GM12872 (cell line): ENCODE measurements around the gene HS6ST3.

Experiments
- TF ChIP-seq, protein P1 (sequence below): IDR thresholded peaks from 3 replicates; pipeline ENCODE4 v1.5.1; 2011; ENCODE audit warnings: low read depth, mild to moderate bottlenecking, low read length, moderate library complexity; ENCODE audit not compliant: insufficient read depth

Gene HS6ST3

DNA sequence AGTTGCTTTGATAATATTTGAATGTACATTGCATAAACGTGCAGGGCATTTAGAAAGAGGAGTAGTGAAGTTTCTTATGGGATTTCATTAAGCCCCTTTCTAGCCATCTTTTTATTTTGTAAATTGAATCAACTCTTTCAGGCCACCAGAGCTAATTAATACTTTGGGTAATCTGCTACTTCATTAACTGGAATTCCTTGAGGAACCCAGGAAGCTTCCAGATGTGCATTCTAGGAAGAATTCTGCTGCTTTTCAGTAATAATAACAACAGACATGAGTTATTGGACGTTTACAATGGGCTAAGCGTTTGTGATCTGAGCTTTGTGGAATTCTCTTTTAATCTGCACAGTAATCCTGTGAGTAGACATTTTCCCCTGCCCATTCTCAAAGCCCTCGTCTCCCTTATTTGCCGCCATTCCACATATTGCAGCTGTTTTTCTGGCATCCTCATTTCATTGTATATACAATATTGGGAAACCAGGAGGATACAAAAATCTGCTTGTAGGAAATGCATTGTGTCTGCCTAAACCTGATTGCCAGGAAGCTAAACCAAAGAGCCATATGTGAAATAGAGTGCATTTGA lies 103.9 kb downstream of the HS6ST3 start:
- TF ChIP-seq, protein P1, sequence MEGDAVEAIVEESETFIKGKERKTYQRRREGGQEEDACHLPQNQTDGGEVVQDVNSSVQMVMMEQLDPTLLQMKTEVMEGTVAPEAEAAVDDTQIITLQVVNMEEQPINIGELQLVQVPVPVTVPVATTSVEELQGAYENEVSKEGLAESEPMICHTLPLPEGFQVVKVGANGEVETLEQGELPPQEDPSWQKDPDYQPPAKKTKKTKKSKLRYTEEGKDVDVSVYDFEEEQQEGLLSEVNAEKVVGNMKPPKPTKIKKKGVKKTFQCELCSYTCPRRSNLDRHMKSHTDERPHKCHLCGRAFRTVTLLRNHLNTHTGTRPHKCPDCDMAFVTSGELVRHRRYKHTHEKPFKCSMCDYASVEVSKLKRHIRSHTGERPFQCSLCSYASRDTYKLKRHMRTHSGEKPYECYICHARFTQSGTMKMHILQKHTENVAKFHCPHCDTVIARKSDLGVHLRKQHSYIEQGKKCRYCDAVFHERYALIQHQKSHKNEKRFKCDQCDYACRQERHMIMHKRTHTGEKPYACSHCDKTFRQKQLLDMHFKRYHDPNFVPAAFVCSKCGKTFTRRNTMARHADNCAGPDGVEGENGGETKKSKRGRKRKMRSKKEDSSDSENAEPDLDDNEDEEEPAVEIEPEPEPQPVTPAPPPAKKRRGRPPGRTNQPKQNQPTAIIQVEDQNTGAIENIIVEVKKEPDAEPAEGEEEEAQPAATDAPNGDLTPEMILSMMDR = no peak

DNA sequence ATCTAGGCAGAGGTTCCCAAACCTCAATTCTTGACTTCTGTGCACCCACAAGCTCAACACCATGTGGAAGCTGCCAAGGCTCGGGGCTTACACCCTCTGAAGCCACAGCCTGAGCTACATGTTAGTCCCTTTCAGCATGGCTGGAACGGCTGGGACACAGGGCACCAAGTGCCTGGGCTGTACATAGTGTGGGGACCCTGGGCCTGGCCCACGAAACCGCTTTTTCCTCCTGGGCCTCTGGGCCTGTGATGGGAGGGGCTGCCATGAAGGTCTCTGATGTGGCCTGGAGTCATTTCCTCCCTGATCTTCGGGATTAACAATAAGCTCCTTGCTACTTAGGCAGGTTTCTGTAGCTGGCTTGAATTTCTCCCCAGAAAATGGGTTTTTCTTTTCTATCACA lies 108.1 kb downstream of the HS6ST3 start:
- TF ChIP-seq, protein P1 = no peak

DNA sequence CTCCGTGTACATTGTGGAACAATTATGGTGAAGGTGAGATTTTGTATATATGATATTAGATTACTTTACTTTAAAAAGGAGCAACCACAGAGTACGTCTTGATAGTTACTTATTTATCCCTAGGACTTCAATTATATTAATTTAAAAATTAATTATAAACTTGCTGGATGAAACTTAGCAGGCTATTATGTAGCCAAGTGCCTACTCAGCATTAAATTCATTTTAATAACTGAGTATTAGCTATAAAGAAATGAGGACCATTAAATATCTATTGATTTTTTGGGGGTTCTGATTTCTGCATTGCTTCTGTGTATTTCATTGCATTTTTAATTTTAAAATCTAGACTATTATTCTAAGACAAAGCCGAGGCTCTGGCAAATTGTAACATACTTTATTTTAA lies 109.4 kb downstream of the HS6ST3 start:
- TF ChIP-seq, protein P1 = no peak

DNA sequence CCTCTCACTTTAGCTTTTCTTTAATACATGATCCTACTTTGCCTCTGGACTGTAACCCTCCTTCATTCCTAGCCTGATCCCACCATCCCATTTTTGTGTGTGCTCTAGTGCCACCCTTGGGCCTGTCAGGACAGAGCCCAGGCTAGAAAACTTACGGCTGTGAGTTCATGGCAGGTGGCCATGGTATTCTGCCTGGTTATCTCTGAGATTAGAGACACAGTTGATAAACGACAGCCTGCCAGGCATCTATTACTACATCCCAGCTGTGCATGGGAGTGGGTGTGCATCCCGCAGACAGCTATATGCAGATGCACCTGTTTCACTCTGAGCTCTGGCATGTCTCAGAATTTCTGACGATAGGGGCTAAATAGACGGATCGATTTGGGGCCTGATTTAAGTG lies 110.9 kb downstream of the HS6ST3 start:
- TF ChIP-seq, protein P1 = no peak

DNA sequence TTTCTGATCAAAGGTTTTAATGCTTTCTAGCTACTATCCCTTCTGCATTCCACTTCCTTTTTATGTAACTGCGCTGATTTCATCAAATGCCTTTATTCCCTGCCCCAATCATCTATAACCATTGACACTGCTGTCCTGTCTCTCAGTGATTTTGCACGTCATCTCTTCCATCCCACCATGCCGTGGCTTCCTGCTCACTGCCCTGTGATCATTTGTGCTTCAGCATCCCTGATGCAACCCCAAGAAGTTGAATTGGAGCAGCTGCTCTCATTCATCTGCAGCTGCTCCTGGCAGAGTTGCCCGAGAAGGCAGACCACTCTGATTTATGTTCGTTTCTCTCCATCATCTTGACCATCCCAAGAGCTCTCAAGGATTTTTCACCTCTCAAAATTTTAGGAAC lies 112.4 kb downstream of the HS6ST3 start:
- TF ChIP-seq, protein P1 = no peak

DNA sequence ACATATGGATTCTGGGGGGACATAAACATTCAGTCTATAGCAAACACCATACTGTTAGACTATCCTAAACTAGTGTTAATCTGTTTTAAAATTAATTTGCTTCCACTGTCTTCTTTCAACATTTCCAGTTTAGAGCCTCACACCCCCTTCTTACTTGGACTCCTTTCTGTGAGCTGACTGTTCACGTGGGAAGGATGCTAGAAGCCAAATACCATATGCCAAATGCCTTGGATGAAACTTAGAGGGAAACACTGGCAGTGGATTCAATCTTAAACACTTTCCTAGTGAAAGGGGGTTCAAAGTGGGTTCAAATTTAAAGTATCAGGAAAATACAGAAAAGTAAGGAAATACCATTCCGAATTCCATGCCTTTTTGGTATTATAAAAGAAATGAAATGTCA lies 113.6 kb downstream of the HS6ST3 start:
- TF ChIP-seq, protein P1 = no peak

DNA sequence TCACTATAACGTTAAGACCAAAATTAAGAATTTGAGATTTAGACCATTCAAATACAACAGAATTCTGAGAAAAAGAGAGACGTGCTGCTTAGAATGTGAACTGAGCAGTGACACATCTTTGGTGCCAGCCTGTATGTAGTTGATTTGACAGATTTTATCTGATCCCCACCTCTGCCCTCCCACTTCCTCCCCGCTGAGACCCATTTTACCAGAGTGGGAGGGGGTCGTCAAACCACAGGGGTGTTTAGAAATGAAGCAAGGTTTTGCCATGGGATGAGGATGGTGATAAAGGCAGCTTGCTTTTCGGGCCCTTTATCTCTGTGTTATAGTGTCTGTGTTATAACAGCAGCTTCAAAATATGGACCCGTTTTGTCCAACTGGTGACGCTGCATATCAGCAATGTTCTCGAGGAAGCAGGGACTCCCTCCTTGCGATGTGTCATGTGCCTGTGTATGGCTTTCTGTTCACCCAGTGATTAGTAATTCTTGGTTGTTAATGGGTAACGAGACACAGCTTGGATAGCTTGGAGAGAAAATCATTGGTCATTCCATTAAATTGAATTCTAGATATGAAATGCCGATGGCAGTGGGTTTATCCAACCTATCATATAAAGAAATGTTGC lies 125.0 kb downstream of the HS6ST3 start:
- TF ChIP-seq, protein P1 = no peak

DNA sequence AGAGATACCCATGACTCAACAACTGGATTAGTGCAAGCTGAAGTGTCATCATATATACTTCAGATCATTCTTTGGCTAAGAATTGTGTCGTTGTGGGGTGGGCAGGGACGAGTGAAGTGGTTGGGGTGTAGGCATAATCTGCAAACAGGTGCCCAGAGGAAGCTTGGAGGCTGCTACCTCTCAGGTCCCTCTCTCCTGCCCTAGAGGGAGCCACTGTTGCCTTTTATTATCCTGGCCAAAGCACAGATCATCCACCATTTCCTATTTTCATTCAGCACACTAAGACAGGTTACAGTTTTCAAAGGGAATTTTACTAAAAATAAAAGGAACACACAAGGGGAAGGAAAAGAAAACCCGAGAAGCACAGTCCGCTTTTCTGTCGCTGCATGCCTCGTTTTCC lies 126.6 kb downstream of the HS6ST3 start:
- TF ChIP-seq, protein P1 = no peak
